Measurements from ENCODE around the gene STK32C. TPM values are rescaled to one million over a fixed set of nuclear protein-coding genes. Genes with fewer than 3 reads are reported as not detected.

Gene STK32C
- total and polyA plus RNA-seq, 2 of the 4 experiments (the other 2 are of a cell fraction) = 5.0 to 8.3 TPM

- no peak overlapping the region for H4K91ac ChIP-seq (ENCODE audit: insufficient read depth, low read depth, low read length)
- POLR2A ChIA-PET (ENCODE audit: unreplicated experiment) = no interaction called here
- H3K18ac ChIP-seq (ENCODE audit: low read depth, low read length) = no peak overlapping the region
- H2BK120ac ChIP-seq (ENCODE audit: low read depth, low read length) = no peak overlapping the region
- no peak overlapping the region for H2BK20ac ChIP-seq (ENCODE audit: low read depth, low read length)
- no peak for TF ChIP-seq MAFK (IDR thresholded peaks at IDR 0.05; ENCODE audit: low read depth, low read length)
- TF ChIP-seq SMC3 (IDR thresholded peaks at IDR 0.05; ENCODE audit: low read depth, low read length) = no peak
- no peak for TF ChIP-seq BHLHE40 (IDR thresholded peaks at IDR 0.05; ENCODE audit: low read depth, low read length)
- TF ChIP-seq NFE2L2 (IDR thresholded peaks at IDR 0.05; ENCODE audit: low read depth, low read length) = no peak
- TF ChIP-seq USF2 (IDR thresholded peaks at IDR 0.05; ENCODE audit: low read depth, low read length) = no peak
- TF ChIP-seq CTCF (conservative IDR thresholded peaks at IDR 0.05; ENCODE audit: low read depth, low read length) = no peak
- TF ChIP-seq POLR2A (IDR thresholded peaks at IDR 0.05; ENCODE audit: low read depth, low read length) = no peak
- TF ChIP-seq MXI1 (IDR thresholded peaks at IDR 0.05; ENCODE audit: borderline replicate concordance, low read depth, low read length) = no peak
- no peak for TF ChIP-seq FOS (IDR thresholded peaks at IDR 0.05; ENCODE audit: low read depth, low read length)
- H3K14ac ChIP-seq (replicated peaks; ENCODE audit: low read depth, low read length) = no peak overlapping the region
- dilution Hi-C loops (cut with HindIII; ENCODE audit: low sequenced_read_pairs, unreplicated experiment) (no loop called here), intact Hi-C loops (cut with micrococcal nuclease) (no loop called here), in situ Hi-C loops (cut with MboI; ENCODE audit: low sequenced_read_pairs) (no loop called here)
- H4K8ac ChIP-seq (ENCODE audit: low read depth in 2 of 2, low read length in 2 of 2) = no peak overlapping the region
- CTCF ChIA-PET = no interaction called here
- no peak overlapping the region for H2AK9ac ChIP-seq (replicated peaks; ENCODE audit: low read depth, low read length, poor library complexity)
- WGBS, 2 experiments (ENCODE audit: extremely low coverage in 2 of 2, insufficient read length in 1 of 2) = 90% methylated on average over 13 of the region's 17 CpGs; no CpG with 5 or more reads in 1 of the 2 experiments
- peak overlapping the region; percentile 58 for H2AFZ ChIP-seq (replicated peaks; ENCODE audit: low read length, poor library complexity)
- no peaks in the 10 kb centered on the region for H4K20me1 ChIP-seq (ENCODE audit: insufficient read depth, low read length)
- DNase-seq (no peak), ATAC-seq (ENCODE audit: low read depth) (no peak)
- H3K27ac ChIP-seq (ENCODE audit: insufficient read depth, low read length) = no peak overlapping the region
- H3K79me1 ChIP-seq (ENCODE audit: low read depth in 1 of 2, low read length in 2 of 2) = no peaks in the 10 kb centered on the region
- H4K5ac ChIP-seq (ENCODE audit: low read depth, low read length) = no peak overlapping the region
- H3K36me3 ChIP-seq (ENCODE audit: control insufficient read depth, insufficient read depth, low read length) = no peaks in the 10 kb centered on the region
- H3K9me3 ChIP-seq (ENCODE audit: control insufficient read depth, insufficient read depth, low read length) = no peaks in the 10 kb centered on the region
- H3K4me2 ChIP-seq (ENCODE audit: low read depth, low read length) = no peak overlapping the region
- no peak overlapping the region for H3K56ac ChIP-seq (ENCODE audit: extremely low read depth, insufficient read depth, low read length)
- BruUV-seq (replicated peaks) = no TSS peak
- no peak overlapping the region for H3K9ac ChIP-seq (ENCODE audit: low read depth, low read length)
- H2BK15ac ChIP-seq (ENCODE audit: low read depth, low read length) = no peak overlapping the region
- no peak overlapping the region for H3K4me3 ChIP-seq (ENCODE audit: insufficient read depth, low read depth, low read length)
- no peaks in the 10 kb centered on the region for H3K9me1 ChIP-seq (ENCODE audit: insufficient read depth, low read length)
- no peaks in the 10 kb centered on the region; the same call in 1 of the 2 replicates for H3K27me3 ChIP-seq (ENCODE audit: control insufficient read depth, insufficient read depth, low read length)
- no peak overlapping the region for H2BK5ac ChIP-seq (ENCODE audit: low read depth, low read length, poor library complexity, severe bottlenecking)
- no peaks in the 10 kb centered on the region; the same call in 1 of the 2 replicates for H3K4me1 ChIP-seq (ENCODE audit: control insufficient read depth, insufficient read depth, low read length)
- no peak overlapping the region for H3K4ac ChIP-seq (ENCODE audit: low read depth, low read length)
- no peak overlapping the region for H3K23ac ChIP-seq (ENCODE audit: low read depth, low read length)
- no peak overlapping the region for H2AK5ac ChIP-seq (ENCODE audit: low read depth, low read length)
Measured at GRCh38 chr10:132252412-132252811, 55.3 kb downstream of the STK32C start.
